ENCODE data around the gene NPBWR2. TPM values are rescaled to one million over a fixed set of nuclear protein-coding genes. Genes with fewer than 3 reads are reported as not detected.

NPBWR2 gene
- total and polyA plus RNA-seq, 2 donors (not counting 3 experiments of a cell fraction or from before 2014, with no cell fraction given), result not detected

DNA sequence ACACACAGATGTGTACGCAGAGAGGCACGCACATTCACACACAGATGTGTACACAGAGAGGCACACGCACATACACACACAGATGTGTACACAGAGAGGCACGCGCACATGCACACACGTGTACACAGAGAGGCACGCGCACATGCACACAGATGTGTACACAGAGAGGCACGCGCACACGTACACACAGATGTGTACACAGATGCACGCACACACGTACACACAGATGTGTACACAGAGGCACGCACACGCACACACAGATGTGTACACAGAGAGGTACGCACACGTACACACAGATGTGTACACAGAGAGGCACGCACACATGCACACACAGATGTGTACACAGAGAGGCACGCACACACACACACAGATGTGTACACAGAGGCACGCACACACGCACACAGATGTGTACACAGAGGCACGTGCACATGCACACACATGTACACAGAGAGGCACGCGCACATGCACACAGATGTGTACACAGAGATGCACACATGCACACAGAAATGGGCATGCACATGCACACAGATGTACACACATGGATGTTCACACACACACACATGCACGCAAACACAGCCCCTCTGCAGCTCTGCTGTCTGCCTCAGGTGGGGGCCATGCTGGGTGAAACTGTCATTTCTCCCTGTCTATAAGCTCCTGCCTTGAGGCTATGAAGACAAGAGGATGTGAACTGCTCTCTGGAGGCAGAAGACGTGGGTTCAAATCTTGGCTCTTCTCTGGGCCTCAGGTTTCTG lies 42.6 kb upstream of the NPBWR2 start:
- DNase-seq (ENCODE audit: low read depth, low spot score) (no peak), FAIRE-seq (no peak)
- no peaks in the 10 kb centered on the region for H3K9me1 ChIP-seq (replicated peaks; ENCODE audit: control insufficient read depth, extremely low read depth, insufficient read depth, low read length)
- ChIA-PET CTCF (no interaction called here), POLR2A (no interaction called here)
- no peak overlapping the region for H2AFZ ChIP-seq (ENCODE audit: low read depth, low read length)
- peaks cover 2% of the 10 kb centered on the region for H3K9me3 ChIP-seq (replicated peaks; ENCODE audit: control insufficient read depth, insufficient read depth, low read length)
- H3K4me2 ChIP-seq (ENCODE audit: insufficient read depth, low read length), result no peak overlapping the region
- no peaks in the 10 kb centered on the region for H3K4me1 ChIP-seq (ENCODE audit: control insufficient read depth, extremely low read depth, insufficient read depth, low read length)
- no peak overlapping the region for H3K9ac ChIP-seq (replicated peaks; ENCODE audit: extremely low read depth, insufficient read depth, low read length)
- no peaks in the 10 kb centered on the region for H3K36me3 ChIP-seq (ENCODE audit: control insufficient read depth in 2 of 2, extremely low read depth in 1 of 2, insufficient read depth in 2 of 2, low read length in 2 of 2)
- H3K4me3 ChIP-seq (replicated peaks in 1 of 3; ENCODE audit: insufficient read depth in 1 of 3, low read depth in 1 of 3, low read length in 3 of 3), result no peak overlapping the region
- BruUV-seq (replicated peaks), result no TSS peak
- intact Hi-C loops (cut with micrococcal nuclease), result no loop called here
- H3K79me2 ChIP-seq (ENCODE audit: control insufficient read depth, insufficient read depth, low read length), result no peaks in the 10 kb centered on the region
- no peaks in the 10 kb centered on the region for H4K20me1 ChIP-seq (replicated peaks; ENCODE audit: control insufficient read depth, extremely low read depth, insufficient read depth, low read length)
- dilution Hi-C loops (cut with MboI; ENCODE audit: extremely low pct_ligation_motif_present, low sequenced_read_pairs), result no loop called here
- no peaks in the 10 kb centered on the region for H3K27me3 ChIP-seq (ENCODE audit: control insufficient read depth in 2 of 2, insufficient read depth in 2 of 2, low read length in 2 of 2)
- no peak overlapping the region for H3K27ac ChIP-seq (ENCODE audit: insufficient read depth, low read depth, low read length)
- no peak for TF ChIP-seq POLR2A (IDR thresholded peaks at IDR 0.05; ENCODE audit: low read depth, low read length)
- no peak for TF ChIP-seq POLR2AphosphoS5 (IDR thresholded peaks at IDR 0.05; ENCODE audit: insufficient read depth, low read depth, low read length)
- TF ChIP-seq, protein P1, sequence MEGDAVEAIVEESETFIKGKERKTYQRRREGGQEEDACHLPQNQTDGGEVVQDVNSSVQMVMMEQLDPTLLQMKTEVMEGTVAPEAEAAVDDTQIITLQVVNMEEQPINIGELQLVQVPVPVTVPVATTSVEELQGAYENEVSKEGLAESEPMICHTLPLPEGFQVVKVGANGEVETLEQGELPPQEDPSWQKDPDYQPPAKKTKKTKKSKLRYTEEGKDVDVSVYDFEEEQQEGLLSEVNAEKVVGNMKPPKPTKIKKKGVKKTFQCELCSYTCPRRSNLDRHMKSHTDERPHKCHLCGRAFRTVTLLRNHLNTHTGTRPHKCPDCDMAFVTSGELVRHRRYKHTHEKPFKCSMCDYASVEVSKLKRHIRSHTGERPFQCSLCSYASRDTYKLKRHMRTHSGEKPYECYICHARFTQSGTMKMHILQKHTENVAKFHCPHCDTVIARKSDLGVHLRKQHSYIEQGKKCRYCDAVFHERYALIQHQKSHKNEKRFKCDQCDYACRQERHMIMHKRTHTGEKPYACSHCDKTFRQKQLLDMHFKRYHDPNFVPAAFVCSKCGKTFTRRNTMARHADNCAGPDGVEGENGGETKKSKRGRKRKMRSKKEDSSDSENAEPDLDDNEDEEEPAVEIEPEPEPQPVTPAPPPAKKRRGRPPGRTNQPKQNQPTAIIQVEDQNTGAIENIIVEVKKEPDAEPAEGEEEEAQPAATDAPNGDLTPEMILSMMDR (IDR thresholded peaks at IDR 0.05; ENCODE audit: extremely low read depth in 1 of 2, insufficient read depth in 1 of 2, low read depth in 1 of 2, low read length in 2 of 2), result no peak
- TF ChIP-seq, protein P2, sequence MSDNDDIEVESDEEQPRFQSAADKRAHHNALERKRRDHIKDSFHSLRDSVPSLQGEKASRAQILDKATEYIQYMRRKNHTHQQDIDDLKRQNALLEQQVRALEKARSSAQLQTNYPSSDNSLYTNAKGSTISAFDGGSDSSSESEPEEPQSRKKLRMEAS (IDR thresholded peaks at IDR 0.05; ENCODE audit: insufficient read depth, insufficient read length), result no peak
- no peak for TF ChIP-seq EZH2 (IDR thresholded peaks at IDR 0.05; ENCODE audit: borderline replicate concordance, low read depth, low read length, severe bottlenecking)
- TF ChIP-seq GATA2 (IDR thresholded peaks at IDR 0.05; ENCODE audit: insufficient read depth, insufficient read length, low read depth, low read length), result no peak
- no peak for TF ChIP-seq JUN (IDR thresholded peaks at IDR 0.05; ENCODE audit: borderline replicate concordance, insufficient read depth, insufficient read length, low read depth)
- TF ChIP-seq MYC (IDR thresholded peaks at IDR 0.05; ENCODE audit: low read depth, low read length), result no peak
- no peak for TF ChIP-seq FOS (IDR thresholded peaks at IDR 0.05; ENCODE audit: borderline replicate concordance, insufficient read depth, low read length)
